ENCODE measurements around the gene NFE2L2. TPM values are rescaled to one million over a fixed set of nuclear protein-coding genes. Genes with fewer than 3 reads are reported as not detected.
A peak's percentile ranks its signal among the peaks of the same experiment; 100 is the strongest.

The NFE2L2 gene
- polyA plus RNA-seq, 1 of the 3 experiments (the other 2 are of a cell fraction) = 40.9 TPM

GRCh38 chr2:177241711-177242120 lies 22.8 kb downstream of the NFE2L2 start (continued):
- TF ChIP-seq, protein P1, sequence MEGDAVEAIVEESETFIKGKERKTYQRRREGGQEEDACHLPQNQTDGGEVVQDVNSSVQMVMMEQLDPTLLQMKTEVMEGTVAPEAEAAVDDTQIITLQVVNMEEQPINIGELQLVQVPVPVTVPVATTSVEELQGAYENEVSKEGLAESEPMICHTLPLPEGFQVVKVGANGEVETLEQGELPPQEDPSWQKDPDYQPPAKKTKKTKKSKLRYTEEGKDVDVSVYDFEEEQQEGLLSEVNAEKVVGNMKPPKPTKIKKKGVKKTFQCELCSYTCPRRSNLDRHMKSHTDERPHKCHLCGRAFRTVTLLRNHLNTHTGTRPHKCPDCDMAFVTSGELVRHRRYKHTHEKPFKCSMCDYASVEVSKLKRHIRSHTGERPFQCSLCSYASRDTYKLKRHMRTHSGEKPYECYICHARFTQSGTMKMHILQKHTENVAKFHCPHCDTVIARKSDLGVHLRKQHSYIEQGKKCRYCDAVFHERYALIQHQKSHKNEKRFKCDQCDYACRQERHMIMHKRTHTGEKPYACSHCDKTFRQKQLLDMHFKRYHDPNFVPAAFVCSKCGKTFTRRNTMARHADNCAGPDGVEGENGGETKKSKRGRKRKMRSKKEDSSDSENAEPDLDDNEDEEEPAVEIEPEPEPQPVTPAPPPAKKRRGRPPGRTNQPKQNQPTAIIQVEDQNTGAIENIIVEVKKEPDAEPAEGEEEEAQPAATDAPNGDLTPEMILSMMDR (IDR thresholded peaks at IDR 0.05) = no peak
- TF ChIP-seq JUND (IDR thresholded peaks at IDR 0.05) (peak; percentile 66), TEAD4 (IDR thresholded peaks at IDR 0.05; ENCODE audit: borderline replicate concordance, insufficient read depth) (peak; percentile 71; the same call in 1 of the 2 replicates), RXRA (IDR thresholded peaks at IDR 0.05; ENCODE audit: borderline replicate concordance, low read depth) (no peak), FOXJ3 (CRISPR knock-in tag; IDR thresholded peaks at IDR 0.05) (0 out of 2 replicates have a peak, but pooled peaks have one; percentile 37), NRF1 (IDR thresholded peaks at IDR 0.05; ENCODE audit: low read depth, low read length) (no peak), MEF2A (IDR thresholded peaks at IDR 0.05; ENCODE audit: borderline replicate concordance, low read depth) (no peak), YY1 (IDR thresholded peaks at IDR 0.05; ENCODE audit: low read depth) (no peak), EZH2phosphoT487 (IDR thresholded peaks at IDR 0.05; ENCODE audit: borderline replicate concordance, low read depth) (no peak), MAX (IDR thresholded peaks at IDR 0.05; ENCODE audit: low read depth) (no peak), ZBTB33 (IDR thresholded peaks at IDR 0.05; ENCODE audit: borderline replicate concordance, low read depth) (peak; percentile 33; the same call in 1 of the 2 replicates), GABPA (IDR thresholded peaks at IDR 0.05; ENCODE audit: low read depth) (no peak), RFX5 (IDR thresholded peaks at IDR 0.05; ENCODE audit: low read length) (no peak), RAD21 (IDR thresholded peaks at IDR 0.05; ENCODE audit: low read length) (0 out of 2 replicates have a peak, but pooled peaks have one; percentile 2), FOXM1 (IDR thresholded peaks at IDR 0.05; ENCODE audit: low read depth) (no peak), TAF1 (IDR thresholded peaks at IDR 0.05; ENCODE audit: borderline replicate concordance, low read depth, low read length) (no peak), SIN3A (IDR thresholded peaks at IDR 0.05; ENCODE audit: borderline replicate concordance, low read depth, low read length) (no peak), EP300 (IDR thresholded peaks at IDR 0.05; ENCODE audit: borderline replicate concordance in 1 of 2, low read depth in 1 of 2, low read length in 1 of 2) (peak; percentile 72 to 87), POLR2AphosphoS5 (IDR thresholded peaks at IDR 0.05; ENCODE audit: low read depth, low read length) (peak; percentile 61; the same call in 1 of the 2 replicates), SMC3 (IDR thresholded peaks at IDR 0.05; ENCODE audit: low read depth, low read length) (no peak), GATA2 (CRISPR knock-in tag; IDR thresholded peaks at IDR 0.05) (peak; percentile 85)
- TF ChIP-seq, protein P2, sequence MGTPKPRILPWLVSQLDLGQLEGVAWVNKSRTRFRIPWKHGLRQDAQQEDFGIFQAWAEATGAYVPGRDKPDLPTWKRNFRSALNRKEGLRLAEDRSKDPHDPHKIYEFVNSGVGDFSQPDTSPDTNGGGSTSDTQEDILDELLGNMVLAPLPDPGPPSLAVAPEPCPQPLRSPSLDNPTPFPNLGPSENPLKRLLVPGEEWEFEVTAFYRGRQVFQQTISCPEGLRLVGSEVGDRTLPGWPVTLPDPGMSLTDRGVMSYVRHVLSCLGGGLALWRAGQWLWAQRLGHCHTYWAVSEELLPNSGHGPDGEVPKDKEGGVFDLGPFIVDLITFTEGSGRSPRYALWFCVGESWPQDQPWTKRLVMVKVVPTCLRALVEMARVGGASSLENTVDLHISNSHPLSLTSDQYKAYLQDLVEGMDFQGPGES (IDR thresholded peaks at IDR 0.05; ENCODE audit: low read depth, low read length) = no peak
